ENCODE measurements around the gene MAU2.
A peak's percentile ranks its signal among the peaks of the same experiment; 100 is the strongest.

MAU2 gene

DNA sequence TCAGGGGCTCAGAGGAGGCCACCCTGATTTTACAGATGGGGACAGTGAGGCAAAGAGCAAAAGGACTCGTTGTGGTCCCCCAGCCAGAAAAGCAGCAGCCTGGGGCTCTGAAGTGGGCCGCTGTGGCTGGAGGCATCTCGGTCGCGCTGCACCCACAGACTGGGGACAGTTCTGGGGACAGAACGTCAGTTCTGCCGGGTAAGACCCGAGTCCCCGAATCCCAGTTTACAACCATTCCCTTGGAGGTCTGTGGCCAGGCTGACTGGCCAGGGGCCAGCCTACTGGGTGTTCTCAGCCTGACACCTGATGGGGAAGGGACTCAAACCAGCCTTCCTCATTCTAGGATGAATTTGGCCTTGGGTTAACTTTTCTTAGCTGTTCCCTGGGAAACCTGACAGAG, 14.4 kb upstream of the MAU2 start:
- DNase-seq, result no peak

- no peak for DNase-seq
Observed at GRCh38 chr19:19308373-19308772, 12.3 kb upstream of the MAU2 start.

DNA sequence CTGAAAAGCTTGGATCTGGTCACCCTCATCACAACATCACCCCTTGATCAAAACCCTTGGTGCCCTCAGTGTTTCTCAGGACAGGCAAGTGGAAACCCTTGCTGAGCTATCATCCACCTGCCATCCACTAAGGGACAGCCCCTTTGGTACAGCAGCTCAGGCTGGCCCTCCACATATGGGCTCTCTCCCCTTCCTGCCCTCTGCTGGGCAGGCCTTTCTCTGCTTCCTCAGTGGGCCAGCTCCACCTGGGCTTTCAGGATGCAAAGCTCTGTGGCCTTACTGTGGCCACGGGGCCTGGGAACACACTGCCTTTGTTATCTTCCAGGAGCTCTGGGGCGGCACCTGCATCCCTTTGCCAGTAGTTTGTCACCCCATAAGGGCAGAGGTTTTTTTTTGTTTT, 5.2 kb upstream of the MAU2 start:
- no peak for DNase-seq

- no peak for DNase-seq
Observed at GRCh38 chr19:19316082-19316481, 4.5 kb upstream of the MAU2 start.

GRCh38 chr19:19319732-19320360, 783 bp upstream of the MAU2 start:
- DNase-seq, result no peak

DNA sequence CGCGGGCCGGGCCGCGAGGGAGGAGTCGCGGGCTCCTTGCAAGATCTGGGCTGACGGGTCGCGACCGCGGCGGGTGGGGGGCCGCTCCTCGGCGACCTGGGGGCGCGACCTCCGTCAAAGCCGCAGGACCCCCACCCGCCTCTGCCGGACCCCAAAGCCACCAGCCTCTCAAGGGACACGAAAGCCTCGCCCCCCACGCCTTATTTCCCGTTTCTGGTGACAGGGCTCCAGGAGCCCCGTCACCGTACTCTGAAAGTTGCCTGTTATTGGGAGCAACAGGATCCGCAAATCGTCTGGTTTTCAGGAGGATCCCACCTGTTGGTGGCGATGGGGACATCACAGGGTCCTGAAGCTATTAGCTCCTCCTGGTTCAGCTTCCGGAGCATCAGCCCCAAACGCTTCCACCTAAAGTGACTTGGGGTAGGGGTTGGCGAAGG, 530 bp downstream of the MAU2 start:
- peak in 1 of 2 experiments; percentile 4 for DNase-seq

GRCh38 chr19:19324059-19324770, 3.6 kb downstream of the MAU2 start:
- no peak for DNase-seq

- no peak for DNase-seq
Observed at GRCh38 chr19:19327672-19328071, 7.0 kb downstream of the MAU2 start.

DNA sequence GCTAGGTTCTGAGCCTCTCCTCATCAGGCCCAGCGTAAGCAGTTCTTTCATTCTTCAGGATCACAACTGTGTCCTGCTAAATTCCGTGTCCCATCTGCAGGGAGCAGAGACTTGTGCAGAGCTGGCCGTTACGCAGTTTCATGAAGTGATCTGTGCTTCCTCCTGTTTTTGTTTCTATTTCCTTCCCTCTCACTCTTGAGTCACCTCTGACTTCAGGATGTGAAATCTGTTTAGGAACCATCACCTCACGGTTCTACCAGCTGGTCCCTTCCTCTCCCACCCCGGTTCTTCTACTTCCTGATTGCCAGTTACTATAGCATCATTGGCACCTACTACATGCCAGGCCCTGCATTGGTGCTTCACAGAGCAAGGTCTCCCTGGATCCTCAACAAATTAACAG, 8.5 kb downstream of the MAU2 start:
- DNase-seq, result no peak

- no peak for DNase-seq
Observed at GRCh38 chr19:19334063-19334988, 13.7 kb downstream of the MAU2 start.

DNA sequence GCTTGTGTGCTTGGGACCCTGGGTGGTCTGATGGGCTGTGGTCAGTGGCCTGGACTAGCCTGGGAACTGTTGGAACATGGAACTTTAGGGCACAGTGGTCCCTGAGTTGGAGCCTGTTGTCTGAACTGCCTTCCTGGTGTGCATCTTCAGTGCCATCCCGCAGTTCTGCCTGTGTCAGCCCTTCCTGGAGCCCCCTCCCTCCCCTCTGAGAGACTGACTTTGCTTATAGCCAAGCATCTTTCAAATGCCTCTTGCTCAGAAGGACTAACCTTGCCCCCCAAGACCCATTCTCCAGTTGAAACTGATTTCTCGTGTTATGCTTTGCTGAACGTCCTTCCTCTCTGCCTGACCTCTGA, 14.3 kb downstream of the MAU2 start:
- DNase-seq, result no peak

GRCh38 chr19:19335408-19336158, 15.0 kb downstream of the MAU2 start:
- no peak for DNase-seq

DNA sequence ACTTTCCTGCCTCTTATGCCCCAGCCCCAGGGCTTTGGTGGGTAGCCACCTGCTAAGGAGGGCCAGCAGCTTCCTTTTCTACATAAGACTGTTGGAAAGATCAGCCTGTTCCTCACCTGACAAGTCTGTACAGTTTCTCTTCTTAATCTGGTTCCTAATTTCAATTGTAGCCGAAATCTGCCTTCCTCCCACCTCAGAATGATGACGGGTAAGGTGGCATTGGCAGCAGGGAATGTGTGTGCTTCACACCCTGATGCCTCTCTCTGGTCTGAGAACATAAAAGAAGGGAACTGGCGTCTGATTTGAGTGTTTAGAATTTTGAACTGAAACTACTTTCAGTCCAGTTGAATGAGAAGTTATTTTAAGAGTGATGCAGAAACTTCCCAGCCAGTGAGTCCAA, 16.0 kb downstream of the MAU2 start:
- DNase-seq, result no peak

DNA sequence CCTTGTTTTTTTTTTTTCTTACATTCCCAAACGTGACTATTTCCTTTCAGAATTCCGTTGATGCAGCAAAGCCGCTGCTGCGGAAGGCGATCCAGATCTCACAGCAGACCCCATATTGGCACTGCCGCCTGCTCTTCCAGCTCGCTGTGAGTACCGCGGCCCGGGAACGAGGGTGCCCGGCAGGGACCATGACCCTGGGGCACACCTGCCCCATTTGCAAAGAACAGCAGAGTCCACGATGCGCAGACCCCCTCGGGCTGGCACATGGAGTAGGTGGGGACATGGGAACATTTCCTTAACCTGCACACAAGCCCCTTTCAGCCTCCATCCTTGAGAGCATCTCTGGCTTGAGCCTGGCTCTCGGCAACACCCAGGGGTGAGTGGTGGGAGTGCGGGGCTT, 16.5 kb downstream of the MAU2 start:
- DNase-seq, result no peak

DNA sequence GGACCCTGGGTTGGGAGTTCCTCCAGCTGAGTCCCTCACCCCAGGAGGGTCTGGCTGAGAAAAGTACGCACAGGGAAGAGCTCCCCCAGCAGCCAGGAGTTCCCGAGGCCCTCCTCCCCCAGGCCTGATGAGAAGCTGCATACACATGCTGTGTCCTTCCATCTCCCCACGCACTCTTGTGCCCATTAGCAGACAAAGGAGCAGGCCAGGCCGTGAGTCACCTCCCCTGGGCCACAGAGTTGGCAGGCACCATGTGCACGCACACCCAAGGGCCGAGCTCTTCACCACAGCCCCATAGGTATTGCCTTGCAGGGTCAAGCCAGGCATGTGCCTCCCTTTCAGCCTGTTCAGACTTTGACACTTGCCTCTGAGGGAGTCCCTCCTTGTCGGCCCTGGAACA, 17.5 kb downstream of the MAU2 start:
- no peak for DNase-seq

DNA sequence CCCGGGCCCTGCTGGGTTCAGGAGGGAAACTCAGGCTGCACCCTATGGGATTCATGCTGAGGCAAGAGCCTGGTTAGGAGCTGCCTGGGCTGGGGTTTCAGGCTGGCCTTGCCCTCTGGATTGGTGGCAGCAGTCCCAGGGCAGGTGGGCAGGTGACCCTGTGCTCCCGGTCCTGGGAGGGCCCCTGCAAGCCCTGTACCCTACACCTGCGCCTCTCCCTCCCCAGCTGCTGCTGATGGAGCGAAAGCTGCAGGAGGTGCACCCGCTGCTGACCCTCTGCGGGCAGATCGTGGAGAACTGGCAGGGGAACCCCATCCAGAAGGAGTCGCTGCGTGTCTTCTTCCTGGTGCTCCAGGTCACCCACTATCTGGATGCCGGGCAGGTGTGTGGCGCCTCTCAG, 20.4 kb downstream of the MAU2 start:
- DNase-seq, result no peak

DNA sequence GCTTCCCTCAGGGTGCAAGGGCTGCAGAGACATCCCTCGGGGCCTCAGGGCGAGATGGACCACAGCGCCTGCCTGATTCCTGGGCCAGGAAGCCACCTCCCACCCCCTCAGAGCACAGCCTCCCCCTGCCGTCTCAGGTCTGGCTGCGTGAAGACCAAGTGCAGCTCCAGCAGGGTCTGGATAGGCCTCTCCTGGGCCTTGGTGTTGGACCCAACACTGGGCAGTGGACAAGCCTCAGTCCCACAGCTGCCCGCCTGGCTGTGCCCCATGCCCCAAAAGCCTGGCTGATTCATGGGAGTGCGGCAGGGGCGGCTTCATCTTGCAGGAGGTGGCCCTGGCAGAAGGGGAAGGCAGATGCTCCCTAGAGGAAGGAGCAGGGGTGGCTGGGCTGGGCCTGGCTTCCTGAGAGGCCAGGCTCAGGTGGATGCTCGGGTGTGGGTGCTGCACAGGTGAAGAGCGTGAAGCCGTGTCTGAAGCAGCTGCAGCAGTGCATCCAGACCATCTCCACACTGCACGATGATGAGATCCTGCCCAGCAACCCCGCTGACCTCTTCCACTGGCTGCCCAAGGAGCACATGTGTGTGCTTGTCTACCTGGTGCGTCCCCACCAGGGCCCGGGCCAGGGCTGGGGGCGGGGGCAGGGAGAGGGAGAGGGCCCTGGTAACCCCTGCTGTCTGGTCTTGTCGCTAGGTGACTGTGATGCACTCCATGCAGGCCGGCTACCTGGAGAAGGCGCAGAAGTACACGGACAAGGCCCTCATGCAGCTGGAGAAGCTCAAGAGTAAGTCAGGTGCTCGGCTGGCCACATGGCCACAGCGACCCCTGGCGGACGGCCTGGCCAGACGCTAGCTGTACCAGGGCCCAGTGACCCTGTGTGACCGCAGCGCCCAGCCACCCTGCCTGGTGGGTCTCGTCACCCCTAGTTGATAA, 21.7 kb downstream of the MAU2 start:
- no peak for DNase-seq

- DNase-seq, result no peak
Observed at GRCh38 chr19:19343016-19343362, 22.4 kb downstream of the MAU2 start.

DNA sequence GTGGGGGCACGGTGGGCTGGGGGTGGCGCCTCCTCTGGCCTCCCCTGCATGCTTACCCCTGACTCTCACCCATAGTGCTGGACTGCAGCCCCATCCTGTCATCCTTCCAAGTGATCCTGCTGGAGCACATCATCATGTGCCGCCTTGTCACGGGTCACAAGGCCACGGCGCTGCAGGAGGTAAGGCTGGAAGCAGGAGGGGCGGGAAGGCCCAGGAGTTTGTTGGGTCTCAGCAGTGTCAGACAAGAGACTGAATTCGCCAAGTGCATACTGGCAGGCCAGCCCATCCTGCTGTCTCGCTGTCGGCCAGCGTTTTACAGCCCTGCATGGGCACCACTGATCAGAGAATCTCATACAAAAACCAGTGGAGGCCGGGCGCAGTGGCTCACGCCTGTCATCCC, 23.1 kb downstream of the MAU2 start:
- no peak for DNase-seq

GRCh38 chr19:19345232-19345631, 24.6 kb downstream of the MAU2 start:
- no peak for DNase-seq

DNA sequence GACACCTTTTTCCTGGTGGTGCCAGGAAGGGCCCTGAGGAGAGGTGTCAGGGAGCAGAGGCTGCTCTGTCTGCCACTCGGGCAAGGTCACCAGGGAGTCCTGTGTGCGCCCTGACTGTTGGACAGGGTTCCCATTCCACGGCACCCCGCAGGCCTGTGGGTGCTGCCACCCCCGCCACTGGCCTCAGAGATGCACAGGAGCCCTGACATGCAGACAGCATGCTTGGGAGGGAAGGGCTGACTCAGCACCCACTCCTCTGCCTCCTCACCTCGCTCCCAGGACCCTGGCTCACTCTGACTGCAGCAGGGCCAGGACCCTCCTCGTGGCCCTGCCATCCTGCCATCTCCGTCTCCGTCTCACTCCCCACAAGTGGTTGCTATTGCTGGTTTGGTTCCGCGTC, 25.3 kb downstream of the MAU2 start:
- DNase-seq, result no peak
